Dedifferentiated amniotic fluid mesenchymal stem cell (primary cell): ENCODE measurements around the gene PPP1R14D.

Experiments used
- DNase-seq: peaks from one replicate; pipeline ENCODE4 v3.0.0-alpha.2; 2016; ENCODE audit errors: extremely low spot score

The PPP1R14D gene

GRCh38 chr15:40819048-40819447 is 9.5 kb downstream of the PPP1R14D start:
- no peak for DNase-seq

GRCh38 chr15:40815042-40815698 is 13.3 kb downstream of the PPP1R14D start:
- DNase-seq: no peak

GRCh38 chr15:40812721-40813425 is 15.6 kb downstream of the PPP1R14D start:
- DNase-seq: no peak

GRCh38 chr15:40808861-40809450 is 19.6 kb downstream of the PPP1R14D start:
- DNase-seq: no peak

- DNase-seq: no peak
Observed at GRCh38 chr15:40807888-40808461, 20.5 kb downstream of the PPP1R14D start.

GRCh38 chr15:40807028-40807887 is 21.2 kb downstream of the PPP1R14D start, which contains the start of the genes DNAJC17 and ZFYVE19:
TSS of gene DNAJC17 (minus strand) at chr15:40807473. CDS start at chr15:40807446, 27 bp downstream.
TSS of gene ZFYVE19 (plus strand) at chr15:40807089. CDS start at chr15:40807590, 501 bp downstream.
- peak; percentile 99 for DNase-seq

- no peak for DNase-seq
Observed at GRCh38 chr15:40806672-40807027, 21.9 kb downstream of the PPP1R14D start.

- no peak for DNase-seq
Observed at GRCh38 chr15:40803688-40804087, 24.8 kb downstream of the PPP1R14D start.

- no peak for DNase-seq
Observed at GRCh38 chr15:40803076-40803475, 25.4 kb downstream of the PPP1R14D start.

- DNase-seq: no peak
Observed at GRCh38 chr15:40799523-40799922, 29.0 kb downstream of the PPP1R14D start.

- DNase-seq: no peak
Observed at GRCh38 chr15:40796512-40796911, 32.0 kb downstream of the PPP1R14D start.

GRCh38 chr15:40796041-40796440 is 32.5 kb downstream of the PPP1R14D start:
- DNase-seq: no peak

GRCh38 chr15:40793216-40793989 is 35.1 kb downstream of the PPP1R14D start:
- DNase-seq: peak; percentile 74

- no peak for DNase-seq
Observed at GRCh38 chr15:40792394-40792793, 36.1 kb downstream of the PPP1R14D start.

- DNase-seq: no peak
Observed at GRCh38 chr15:40790718-40791117, 37.8 kb downstream of the PPP1R14D start.

- no peak for DNase-seq
Observed at GRCh38 chr15:40789999-40790398, 38.5 kb downstream of the PPP1R14D start.

- DNase-seq: no peak
Observed at GRCh38 chr15:40789119-40789518, 39.4 kb downstream of the PPP1R14D start.

- no peak for DNase-seq
Observed at GRCh38 chr15:40787991-40788390, 40.5 kb downstream of the PPP1R14D start.

- DNase-seq: no peak
Observed at GRCh38 chr15:40787344-40787841, 41.1 kb downstream of the PPP1R14D start.

- DNase-seq: no peak
Observed at GRCh38 chr15:40785814-40786213, 42.7 kb downstream of the PPP1R14D start.

- DNase-seq: no peak
Observed at GRCh38 chr15:40785164-40785563, 43.3 kb downstream of the PPP1R14D start.
